NCI-H1105 (cell line): Measurements from ENCODE around the gene RAD51B.
"Not testable (repeated sequence)": the region's sequence is repeated elsewhere in the genome, so short reads cannot be mapped to it uniquely, and the experiment has no call there.

Experiments
- DNase-seq: peaks from one replicate; lab custom pipeline; 2025; lab: John Stamatoyannopoulos, UW

Gene RAD51B

GRCh38 chr14:68112442-68112841 is 292.9 kb downstream of the RAD51B start:
- DNase-seq: no peak

DNA sequence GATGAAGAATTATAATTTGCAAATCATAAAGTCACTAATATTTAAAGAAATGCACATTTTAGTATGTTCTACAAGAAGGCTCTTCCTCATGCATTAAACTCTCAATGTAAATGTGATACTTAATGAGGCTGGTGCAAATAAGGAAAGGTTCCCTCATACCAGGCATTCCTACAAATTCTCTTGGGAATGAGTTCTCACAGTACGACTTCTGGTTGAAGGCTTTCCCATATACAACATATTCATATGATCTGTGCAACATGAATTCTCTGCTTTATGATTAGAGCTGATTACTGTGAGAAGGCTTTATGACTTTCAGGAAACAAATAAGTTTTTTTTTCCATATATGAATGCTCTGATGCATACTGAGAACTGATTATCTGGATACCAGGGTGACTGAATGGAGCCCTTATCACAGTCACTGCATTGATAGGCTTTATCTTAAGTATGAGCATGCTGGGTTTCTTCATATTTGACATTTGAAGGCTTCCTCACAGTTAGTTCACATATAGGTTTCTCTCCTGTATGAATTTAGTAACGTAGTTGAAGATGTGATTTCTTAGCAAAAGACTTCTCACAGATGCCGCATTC is 293.9 kb downstream of the RAD51B start:
- DNase-seq: no peak

DNA sequence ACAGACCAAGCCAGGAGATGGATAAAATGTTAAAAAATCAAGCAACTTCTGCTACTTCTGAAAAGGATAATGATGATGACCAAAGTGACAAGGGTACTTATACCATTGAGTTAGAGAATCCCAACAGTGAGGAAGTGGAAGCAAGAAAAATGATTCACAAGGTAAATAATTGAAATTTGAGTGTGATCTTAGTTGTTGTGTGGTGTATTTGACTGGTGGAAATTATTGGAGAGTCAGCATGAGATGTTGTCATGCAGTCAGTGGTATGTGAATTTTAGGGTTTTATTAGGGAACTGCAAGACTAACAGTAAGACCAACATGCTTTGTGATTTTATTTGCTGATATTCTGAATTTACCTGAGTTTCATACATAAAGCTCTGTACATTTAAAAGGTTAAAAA is 296.4 kb downstream of the RAD51B start:
- DNase-seq: not testable (repeated sequence)

- no peak for DNase-seq
Observed at GRCh38 chr14:68122651-68123050, 303.1 kb downstream of the RAD51B start.

- no peak for DNase-seq
Observed at GRCh38 chr14:68124050-68124449, 304.5 kb downstream of the RAD51B start.

DNA sequence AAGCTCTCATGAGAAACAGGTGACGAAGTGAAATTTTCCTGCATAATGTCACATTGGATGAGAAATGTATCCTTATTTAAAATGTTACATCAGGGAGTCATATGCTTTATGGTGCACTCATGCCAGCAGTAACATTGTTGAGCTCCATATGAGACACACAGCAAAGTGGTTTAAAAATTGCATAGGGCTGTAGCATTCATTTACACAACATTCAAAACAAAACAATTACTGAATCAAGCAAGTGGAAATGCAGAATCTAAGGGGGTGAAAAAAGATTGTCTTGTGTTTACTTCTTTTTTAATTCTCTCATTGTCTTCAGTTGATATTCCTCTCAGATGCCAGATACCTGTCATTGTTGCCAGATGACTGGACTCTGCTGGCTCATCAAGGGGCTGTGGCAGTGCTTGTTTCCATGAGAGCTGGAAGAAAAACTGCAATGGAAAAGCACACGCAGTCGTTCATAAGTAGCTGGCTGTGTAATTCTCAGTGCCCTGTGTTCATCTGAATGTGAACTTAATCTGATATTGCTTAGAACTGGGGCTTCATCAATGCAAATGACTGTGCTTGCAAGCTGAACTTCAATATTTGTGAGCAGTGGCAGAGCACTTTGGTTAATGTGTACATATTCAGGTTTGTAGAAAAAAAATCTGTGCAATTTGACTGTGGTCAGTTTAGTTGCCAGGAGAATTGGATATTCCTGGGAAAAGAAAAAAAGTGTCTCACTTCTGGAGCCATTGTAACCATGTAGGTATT is 305.6 kb downstream of the RAD51B start:
- DNase-seq: no peak

- no peak for DNase-seq
Observed at GRCh38 chr14:68127166-68127565, 307.6 kb downstream of the RAD51B start.

- DNase-seq: no peak
Observed at GRCh38 chr14:68131907-68132306, 312.3 kb downstream of the RAD51B start.

DNA sequence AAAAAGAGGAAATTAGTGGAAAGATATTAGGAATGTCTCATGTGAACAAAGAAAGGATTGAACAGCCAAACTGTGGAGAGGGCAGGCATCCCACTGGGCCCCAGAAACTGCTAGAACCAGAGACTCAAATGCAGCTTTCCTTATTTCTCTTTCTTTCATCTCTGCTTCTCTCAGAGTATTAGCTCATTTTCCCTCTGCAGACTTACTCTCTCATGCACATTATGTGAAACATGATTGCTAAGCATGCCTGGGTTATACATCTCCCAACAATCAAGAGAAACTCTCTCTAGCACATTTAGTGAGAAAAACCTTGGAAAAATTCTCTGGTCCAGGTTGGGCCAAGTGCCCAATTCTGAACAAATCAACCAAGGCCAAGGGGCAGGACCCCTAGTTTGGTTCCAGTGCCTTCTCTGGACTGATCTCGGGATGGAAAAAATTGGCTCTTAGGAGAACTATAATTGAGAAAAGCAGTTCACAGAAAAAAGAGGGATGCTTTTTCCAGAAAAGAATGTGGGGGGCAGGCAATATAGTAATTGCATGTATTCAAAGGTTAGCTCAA is 313.1 kb downstream of the RAD51B start:
- DNase-seq: no peak

DNA sequence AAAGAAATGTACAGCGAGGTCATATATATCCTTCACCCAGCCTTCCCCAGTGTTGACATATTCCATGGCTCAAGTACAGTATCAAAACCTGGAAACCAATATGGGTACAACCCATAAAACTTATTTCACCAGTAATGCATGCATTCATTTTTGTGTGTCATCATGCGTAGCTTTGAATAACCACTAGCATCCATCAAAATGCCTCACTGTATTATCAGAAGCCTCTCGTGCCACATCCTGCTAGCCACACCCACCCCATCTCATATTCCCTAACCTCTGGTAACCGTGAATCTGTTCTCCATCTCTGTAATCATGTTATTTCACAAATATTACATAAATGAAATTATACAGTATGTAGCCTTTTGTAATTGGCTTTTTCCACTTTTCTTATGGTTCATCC is 314.3 kb downstream of the RAD51B start:
- DNase-seq: no peak

GRCh38 chr14:68135028-68135427 is 315.4 kb downstream of the RAD51B start:
- no peak for DNase-seq

- no peak for DNase-seq
Observed at GRCh38 chr14:68135566-68135965, 316.0 kb downstream of the RAD51B start.

DNA sequence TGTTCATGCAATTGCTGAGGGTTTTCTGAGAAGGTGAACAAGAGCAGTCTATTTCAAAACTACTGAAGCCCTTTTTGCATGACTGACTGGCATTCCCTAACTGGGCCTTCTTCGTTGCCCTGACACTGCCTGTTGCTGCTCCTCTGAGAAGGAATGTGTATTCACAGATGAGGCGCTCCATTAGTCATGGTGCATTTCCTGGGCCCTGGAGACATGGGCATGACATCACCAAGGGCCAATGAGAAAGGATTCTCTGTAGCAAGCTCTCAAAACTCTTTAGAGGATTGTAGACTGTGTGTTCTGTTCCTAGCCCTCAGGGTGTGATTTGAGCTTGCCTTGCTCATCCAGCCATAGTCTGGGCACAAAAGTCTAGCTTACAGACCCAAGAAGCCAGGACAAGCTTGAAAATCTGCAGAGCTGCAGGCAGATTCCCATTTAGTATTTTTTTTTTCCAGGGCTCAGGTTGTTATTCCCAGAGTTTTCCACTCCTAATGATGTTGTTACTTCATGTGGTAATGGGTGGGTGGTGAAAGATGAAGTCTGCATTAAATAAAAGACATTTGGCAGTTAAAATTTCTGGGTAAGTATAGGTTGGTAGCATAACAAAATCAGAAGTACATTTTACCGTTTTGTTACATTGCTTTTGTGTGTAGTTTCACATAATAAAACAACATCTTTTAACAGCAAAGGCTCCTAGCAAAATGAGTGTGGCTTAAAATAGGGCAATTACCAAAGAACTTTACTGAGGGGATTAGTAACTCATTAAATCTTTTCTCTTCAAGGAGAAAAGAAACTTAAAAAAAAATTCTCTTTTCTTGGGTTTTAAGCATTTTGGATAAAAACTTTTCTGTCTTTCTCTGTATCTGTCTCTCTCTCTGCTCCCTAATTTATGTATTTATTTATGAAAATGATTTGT is 318.4 kb downstream of the RAD51B start:
- no peak for DNase-seq

- DNase-seq: no peak
Observed at GRCh38 chr14:68139431-68140075, 320.0 kb downstream of the RAD51B start.

GRCh38 chr14:68140076-68140741 is 320.6 kb downstream of the RAD51B start:
- peak; percentile 75 for DNase-seq

GRCh38 chr14:68140806-68141205 is 321.2 kb downstream of the RAD51B start:
- DNase-seq: no peak

DNA sequence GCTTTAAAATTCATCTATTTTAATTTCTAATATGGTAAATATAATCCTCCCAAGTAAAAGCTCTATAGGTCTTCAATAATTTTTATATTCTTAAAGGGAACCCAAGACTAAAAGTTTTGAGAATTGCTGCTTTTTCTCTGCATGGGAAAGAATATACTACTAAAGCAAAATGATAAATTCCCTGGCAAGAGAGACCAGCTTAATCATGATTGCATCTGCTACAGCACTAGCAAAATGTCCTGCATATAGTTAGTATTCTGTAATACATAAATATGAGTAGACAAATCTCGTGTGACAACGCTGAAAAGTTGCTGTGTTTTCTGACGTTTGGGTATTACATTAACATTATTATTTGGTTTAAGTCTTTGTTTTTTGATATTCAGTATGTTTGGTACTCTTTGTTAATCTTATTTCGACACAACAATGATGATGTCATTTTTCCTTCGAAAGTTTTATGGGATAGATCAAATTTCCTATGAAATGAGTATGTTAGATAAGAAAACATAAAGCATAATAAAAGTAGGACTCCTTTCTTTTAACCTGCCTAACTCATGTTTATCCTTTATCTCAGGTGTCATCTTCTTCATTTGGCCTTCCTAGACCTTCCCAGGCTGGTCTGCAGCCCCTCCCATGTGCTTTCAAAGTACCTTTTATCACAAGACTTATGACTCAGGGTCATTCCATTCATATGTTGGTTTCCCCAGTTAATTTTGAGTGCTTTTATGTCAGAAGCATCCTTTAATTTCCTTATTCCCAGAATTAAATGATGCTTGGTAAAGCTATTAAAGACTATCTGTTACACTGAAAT is 321.9 kb downstream of the RAD51B start:
- no peak for DNase-seq

DNA sequence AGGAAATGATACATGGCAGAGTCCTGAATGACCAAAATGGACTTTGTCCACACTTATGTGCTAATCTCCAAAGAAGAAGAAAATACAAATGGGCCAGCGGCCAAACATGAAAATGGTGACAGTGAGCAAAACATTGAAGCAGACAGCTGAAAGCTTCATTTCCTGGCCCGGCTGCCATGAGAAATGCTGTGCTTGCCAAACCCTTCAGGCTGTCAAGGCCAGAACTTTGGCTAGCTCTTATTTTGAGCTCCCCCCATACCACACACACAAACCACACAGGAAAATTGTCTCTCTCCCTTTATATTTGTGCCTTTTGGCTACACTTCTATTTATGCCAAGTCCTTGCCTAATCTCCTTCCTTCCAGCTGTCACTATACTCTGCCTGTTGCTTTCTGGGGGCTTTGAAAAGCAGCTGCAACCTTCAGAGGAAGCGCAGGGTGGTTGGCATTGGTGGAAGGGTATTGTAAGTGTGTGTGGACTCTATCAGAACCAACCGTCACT is 323.8 kb downstream of the RAD51B start:
- DNase-seq: no peak

GRCh38 chr14:68144051-68144681 is 324.6 kb downstream of the RAD51B start:
- DNase-seq: no peak

DNA sequence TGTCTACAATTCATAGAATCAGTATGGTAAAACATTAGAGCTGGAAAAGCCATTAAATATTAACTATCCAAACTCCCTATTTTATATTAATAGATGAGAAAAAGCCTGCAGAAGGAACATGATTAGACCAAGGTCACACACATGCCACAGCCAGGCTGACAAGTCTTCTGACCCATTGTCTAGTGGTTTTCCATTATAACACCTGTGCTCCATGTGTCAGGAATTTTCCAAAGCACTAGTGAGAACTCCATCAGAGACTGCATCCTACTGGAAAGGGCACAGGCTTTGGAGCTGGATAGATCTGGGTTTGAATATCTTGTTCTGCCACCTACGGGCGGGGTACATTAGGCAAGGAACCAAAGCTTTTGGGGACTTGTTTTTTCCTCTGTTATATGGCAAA is 325.5 kb downstream of the RAD51B start:
- DNase-seq: no peak
